Heart left ventricle (tissue), 16 donors: ENCODE results near the gene KMO. TPM values are rescaled to one million over a fixed set of nuclear protein-coding genes. Genes with fewer than 3 reads are reported as not detected.

ENCODE experiments used
- ATAC-seq, 4 donors: fragments of 200-7000 bp; cut with Tn5 transposase; one replicate each; pipeline ENCODE4 v1.9.1; 2020 to 2022; ENCODE audit warnings: moderate library complexity in 4 of 4, mild to moderate bottlenecking in 3 of 4, moderate number of reproducible peaks in 1 of 4
- DNase-seq, 5 donors: peaks; one replicate each; pipeline ENCODE4 v3.0.0-alpha.2; 2020
- H3K27ac ChIP-seq, 12 donors: fragments of 200-600 bp; sonication (generic) in 4 of 12; one replicate each; pipeline versions ENCODE4 v1.5.0 to v1.8.0; 2016 to 2022; ENCODE audit warnings: mild to moderate bottlenecking in 2 of 12
- H3K27me3 ChIP-seq, 9 donors: fragments of 200-600 bp; sonication (generic) in 2 of 9; one replicate each; pipeline versions ENCODE4 v1.5.1 to v1.8.0; 2016 to 2022; ENCODE audit warnings: mild to moderate bottlenecking in 3 of 9
- H3K36me3 ChIP-seq, 9 donors: fragments of 200-600 bp; sonication (generic) in 2 of 9; one replicate each; pipeline versions ENCODE4 v1.5.0 to v1.8.0; 2018 to 2022; ENCODE audit warnings: mild to moderate bottlenecking in 2 of 9
- H3K4me1 ChIP-seq, 12 donors: fragments of 200-600 bp; sonication (generic) in 4 of 12; one replicate each; pipeline versions ENCODE4 v1.5.0 to v1.8.0; 2016 to 2022; ENCODE audit warnings: mild to moderate bottlenecking in 3 of 12
- H3K4me3 ChIP-seq, 12 donors: fragments of 200-600 bp; sonication (generic) in 4 of 12; one replicate each; pipeline versions ENCODE4 v1.5.0 to v1.8.0; 2017 to 2022; ENCODE audit warnings: mild to moderate bottlenecking in 9 of 12, moderate library complexity in 4 of 12
- H3K9me3 ChIP-seq, 12 donors: fragments of 200-600 bp; sonication (generic) in 4 of 12; one replicate each; pipeline versions ENCODE4 v1.5.0 to v1.8.0; 2016 to 2022; ENCODE audit warnings: mild to moderate bottlenecking in 1 of 12
- POLR2A ChIP-seq, 2 donors: fragments of 450-650 bp; IDR thresholded peaks; one replicate each; pipeline ENCODE4 v1.6.1; 2017; ENCODE audit warnings: antibody characterized with exemption in 2 of 2, mild to moderate bottlenecking in 2 of 2, moderate library complexity in 2 of 2
- WGBS, 4 donors: extraction: QIAGEN DNeasy Blood & Tissue Kit in 2 of 4; methylation state at CpG; one replicate each; pipeline versions ENCODE4 v1.1.5 to v1.1.7; 2013 to 2018; 5-methylcytosine and 5-hydroxymethylcytosine counted together
- intact Hi-C, 10 donors: fragments of 100-400 bp; cut with DNase I; formaldehyde crosslinking; loops; one replicate each; pipeline versions ENCODE4 v1.11.1 to v1.14.2; 2022
- polyA plus RNA-seq, 2 donors: library from polyadenylated mRNA; stranded (reverse); fragments of 200-250 nt; gene quantifications; one replicate each; pipeline ENCODE4 v1.2.3, GENCODE V29; 2013
- total RNA-seq, 9 donors: library from RNA; depleted of rRNA in 2 of 9; stranded (reverse); fragments of >200 nt in 2 of 9; fragmentation: NEBNext Ultra II Directional in 3 of 9; extraction: Animal tissue kit (Norgen Biotek cat#: 25700) in 3 of 9; gene quantifications; one replicate each; pipeline versions ENCODE4 v1.1.0 to v1.2.4, GENCODE V29; 2016 to 2023
- TF ChIP-seq, protein P1 (sequence below), 12 donors: fragments of 200-600 bp; sonication (generic) in 4 of 12; IDR thresholded peaks; one replicate each; pipeline versions ENCODE4 v1.5.0 to v1.8.0; 2018 to 2022; ENCODE audit warnings: antibody characterized with exemption in 12 of 12, mild to moderate bottlenecking in 5 of 12
- donor health status: ischemic (EF 13 %, LVEDD 7.1; RV severe dilation, severe dysfunction).
- donor health status: healthy with polysubstance abuse.
- donor health status: DM: no; HTN: yes; CAD: no.
- donor health status: DM: no; HTN: no; CAD: no.
- donor health status: ischemic (EF 25% LVEDD 6.9; RV normal size, moderate dysfunction).
- donor health status: ischemic (EF 25% LVEDD 5.7; RV mildly dilated, moderate dysfunction).
- donor health status: healthy.
- donor health status: DM: yes; HTN: yes; CAD: no.
- donor health status: ischemic (EF 35%, LVEDD 5.7; RV mildly dilated, moderate dysfunction).
- donor health status: nonischemic (EF 11% LVEDD 7.7; RV severe dilation, severe dysfunction).
- donor health status: DM: yes; HTN: yes; CAD: no.
- donor health status: PGD.
- donor health status: ischemic (EF 29% LVEDD 5.4; RV normal size, mild dysfunction).
- donor health status: nonischemic (EF 23%, LVEDD 6.1; RV moderate dilation, normal function).

KMO gene
- total and polyA plus RNA-seq, 11 donors: 0.07 to 3.9 (median 0.15) TPM; not detected in 3

- Histone ChIP-seq H3K27ac (no peak overlapping the region), H3K4me3 (no peak overlapping the region), H3K36me3 (no peaks in the 10 kb centered on the region), H3K27me3 (no peaks in the 10 kb centered on the region), H3K9me3 (no peaks in the 10 kb centered on the region), H3K4me1 (peaks cover 0 to 12% (median 0%) of the 10 kb centered on the region in 12 donors)
- intact Hi-C loops: loop anchor here (5.0 to 10.0 kb wide), 12 partner anchors 80 to 403 kb away; partner anchors contain the start of genes MAP1LC3C (in 7 of the 10), EXO1 (in 1 of the 10) and KMO (in 1 of the 10)
- TF ChIP-seq, protein P1, sequence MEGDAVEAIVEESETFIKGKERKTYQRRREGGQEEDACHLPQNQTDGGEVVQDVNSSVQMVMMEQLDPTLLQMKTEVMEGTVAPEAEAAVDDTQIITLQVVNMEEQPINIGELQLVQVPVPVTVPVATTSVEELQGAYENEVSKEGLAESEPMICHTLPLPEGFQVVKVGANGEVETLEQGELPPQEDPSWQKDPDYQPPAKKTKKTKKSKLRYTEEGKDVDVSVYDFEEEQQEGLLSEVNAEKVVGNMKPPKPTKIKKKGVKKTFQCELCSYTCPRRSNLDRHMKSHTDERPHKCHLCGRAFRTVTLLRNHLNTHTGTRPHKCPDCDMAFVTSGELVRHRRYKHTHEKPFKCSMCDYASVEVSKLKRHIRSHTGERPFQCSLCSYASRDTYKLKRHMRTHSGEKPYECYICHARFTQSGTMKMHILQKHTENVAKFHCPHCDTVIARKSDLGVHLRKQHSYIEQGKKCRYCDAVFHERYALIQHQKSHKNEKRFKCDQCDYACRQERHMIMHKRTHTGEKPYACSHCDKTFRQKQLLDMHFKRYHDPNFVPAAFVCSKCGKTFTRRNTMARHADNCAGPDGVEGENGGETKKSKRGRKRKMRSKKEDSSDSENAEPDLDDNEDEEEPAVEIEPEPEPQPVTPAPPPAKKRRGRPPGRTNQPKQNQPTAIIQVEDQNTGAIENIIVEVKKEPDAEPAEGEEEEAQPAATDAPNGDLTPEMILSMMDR (IDR thresholded peaks at IDR 0.05): no peak
- TF ChIP-seq POLR2A (IDR thresholded peaks at IDR 0.05): no peak
- WGBS, 4 donors: 71 to 79% (median 73%) methylated on average over 4 of the region's 4 CpGs
- DNase-seq (no peak), ATAC-seq (no peak)
Measured at GRCh38 chr1:241614572-241614971, 82.4 kb downstream of the KMO start.

- no peak overlapping the region for H3K27ac ChIP-seq
- H3K4me3 ChIP-seq: no peak overlapping the region
- intact Hi-C loops: loop anchor here in 6 of 10 donors (10.0 kb wide), 6 partner anchors 81 to 389 kb away; partner anchors contain the start of genes MAP1LC3C (in 3 of the 6), EXO1 (in 1 of the 6) and KMO (in 1 of the 6)
- 91 to 92% (median 92%) methylated on average over 8 of the region's 8 CpGs for WGBS, 4 donors
- H3K9me3 ChIP-seq: no peaks in the 10 kb centered on the region
- no peaks in the 10 kb centered on the region for H3K27me3 ChIP-seq
- no peaks in the 10 kb centered on the region for H3K36me3 ChIP-seq
- no peak for ATAC-seq
- TF ChIP-seq POLR2A (IDR thresholded peaks at IDR 0.05): no peak
- TF ChIP-seq, protein P1 (IDR thresholded peaks at IDR 0.05): no peak
- H3K4me1 ChIP-seq: peaks cover 0 to 12% (median 0%) of the 10 kb centered on the region in 12 donors
- no peak for DNase-seq
Measured at GRCh38 chr1:241615043-241615974, 83.1 kb downstream of the KMO start.

GRCh38 chr1:241617426-241617825, 85.2 kb downstream of the KMO start:
- TF ChIP-seq, protein P1 (IDR thresholded peaks at IDR 0.05): no peak
- no peak for TF ChIP-seq POLR2A (IDR thresholded peaks at IDR 0.05)
- DNase-seq (no peak), ATAC-seq (no peak)
- Histone ChIP-seq H3K36me3 (no peaks in the 10 kb centered on the region), H3K27ac (no peak overlapping the region), H3K27me3 (no peaks in the 10 kb centered on the region), H3K9me3 (no peaks in the 10 kb centered on the region), H3K4me3 (no peak overlapping the region), H3K4me1 (peaks cover 0 to under 1% (median 0%) of the 10 kb centered on the region in 12 donors)
- WGBS, 4 donors: 94 to 96% (median 95%) methylated on average over 7 of the region's 7 CpGs
- intact Hi-C loops: loop anchor here in 6 of 10 donors (10.0 kb wide), 6 partner anchors 83 to 387 kb away; partner anchors contain the start of genes MAP1LC3C (in 3 of the 6), EXO1 (in 1 of the 6) and KMO (in 1 of the 6)

- intact Hi-C loops: loop anchor here in 1 of 10 donors (10.0 kb wide), 1 partner anchor 88 kb away; the partner anchor contains the start of gene KMO
- Histone ChIP-seq H3K4me1 (peaks cover 0 to 5% (median 0%) of the 10 kb centered on the region in 12 donors), H3K27me3 (no peaks in the 10 kb centered on the region), H3K36me3 (no peaks in the 10 kb centered on the region), H3K9me3 (no peaks in the 10 kb centered on the region), H3K27ac (no peak overlapping the region), H3K4me3 (no peak overlapping the region)
- no peak for DNase-seq
- WGBS, 4 donors: 65 to 76% (median 69%) methylated on average over 5 of the region's 5 CpGs
- ATAC-seq: no peak
- no peak for TF ChIP-seq POLR2A (IDR thresholded peaks at IDR 0.05)
- TF ChIP-seq, protein P1 (IDR thresholded peaks at IDR 0.05): no peak
Measured at GRCh38 chr1:241622669-241623068, 90.5 kb downstream of the KMO start.
